Measurements from ENCODE around the gene RAD51B. TPM values are rescaled to one million over a fixed set of nuclear protein-coding genes. Genes with fewer than 3 reads are reported as not detected.

The RAD51B gene
- total and polyA plus RNA-seq, 8 donors, result 1.8 to 30.7 (median 15.3) TPM

DNA sequence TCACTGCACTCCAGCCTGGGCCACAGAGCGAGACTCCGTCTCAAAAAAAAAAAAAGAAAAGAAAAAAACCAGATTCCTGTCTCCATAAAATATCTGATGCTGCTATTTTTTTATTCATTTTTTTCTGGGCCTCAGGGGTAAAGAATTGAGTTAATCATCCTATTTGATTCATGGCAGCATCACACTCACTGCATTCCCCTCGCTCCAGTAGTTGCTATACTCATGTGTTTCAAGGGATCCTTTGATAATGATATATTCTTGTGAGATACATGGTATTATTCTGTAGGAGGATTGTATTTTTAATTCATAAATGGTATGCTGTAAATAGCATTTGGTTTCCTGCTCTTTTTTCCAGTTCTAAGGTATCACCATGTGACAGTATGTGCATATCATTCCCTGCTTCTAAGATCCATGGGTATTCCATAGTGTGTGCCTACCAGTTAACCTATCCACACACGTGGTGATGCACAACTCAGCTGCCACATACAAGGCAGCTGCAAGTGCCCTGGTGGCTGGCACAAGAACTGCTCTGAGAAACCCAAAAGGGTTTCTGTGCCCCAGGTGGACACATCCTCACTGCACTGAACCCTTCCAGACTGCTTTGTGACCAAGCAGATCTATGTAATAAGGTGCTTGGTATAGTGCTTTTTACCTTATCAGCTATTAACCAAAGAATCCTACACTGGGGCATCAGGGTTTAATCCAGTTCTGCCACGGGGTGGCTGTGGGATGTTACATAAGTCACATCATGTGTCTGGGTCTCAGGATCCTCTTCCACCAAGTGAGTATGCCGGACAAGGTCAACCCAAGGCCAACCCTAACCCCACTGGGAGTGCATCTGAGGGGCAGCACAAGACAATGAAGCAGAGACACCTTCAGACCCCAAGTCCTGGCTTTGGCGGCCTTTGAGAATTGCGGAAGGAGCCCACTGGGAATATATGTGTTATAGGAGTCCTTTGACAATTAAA is 898.7 kb downstream of the RAD51B start:
- no peaks in the 10 kb centered on the region for H3K27me3 ChIP-seq
- 81 to 91% (median 86%) methylated on average over 8 of the region's 8 CpGs for WGBS, 5 donors
- no peak for DNase-seq
- H3K36me3 ChIP-seq, result no peaks in the 10 kb centered on the region
- no peaks in the 10 kb centered on the region for H3K9me3 ChIP-seq
- intact Hi-C loops (cut with DNase I; ENCODE audit: low total_unique reads), result no loop called here
- no peak overlapping the region for H3K4me3 ChIP-seq
- no peak overlapping the region for H3K27ac ChIP-seq
- H3K4me1 ChIP-seq, result peaks cover 3 to 20% (median 6%) of the 10 kb centered on the region in 4 donors
- TF ChIP-seq, protein P1, sequence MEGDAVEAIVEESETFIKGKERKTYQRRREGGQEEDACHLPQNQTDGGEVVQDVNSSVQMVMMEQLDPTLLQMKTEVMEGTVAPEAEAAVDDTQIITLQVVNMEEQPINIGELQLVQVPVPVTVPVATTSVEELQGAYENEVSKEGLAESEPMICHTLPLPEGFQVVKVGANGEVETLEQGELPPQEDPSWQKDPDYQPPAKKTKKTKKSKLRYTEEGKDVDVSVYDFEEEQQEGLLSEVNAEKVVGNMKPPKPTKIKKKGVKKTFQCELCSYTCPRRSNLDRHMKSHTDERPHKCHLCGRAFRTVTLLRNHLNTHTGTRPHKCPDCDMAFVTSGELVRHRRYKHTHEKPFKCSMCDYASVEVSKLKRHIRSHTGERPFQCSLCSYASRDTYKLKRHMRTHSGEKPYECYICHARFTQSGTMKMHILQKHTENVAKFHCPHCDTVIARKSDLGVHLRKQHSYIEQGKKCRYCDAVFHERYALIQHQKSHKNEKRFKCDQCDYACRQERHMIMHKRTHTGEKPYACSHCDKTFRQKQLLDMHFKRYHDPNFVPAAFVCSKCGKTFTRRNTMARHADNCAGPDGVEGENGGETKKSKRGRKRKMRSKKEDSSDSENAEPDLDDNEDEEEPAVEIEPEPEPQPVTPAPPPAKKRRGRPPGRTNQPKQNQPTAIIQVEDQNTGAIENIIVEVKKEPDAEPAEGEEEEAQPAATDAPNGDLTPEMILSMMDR (IDR thresholded peaks at IDR 0.05), result peak in 3 of 7 experiments; percentile 11 to 49 (median 45)
- TF ChIP-seq EP300 (IDR thresholded peaks at IDR 0.05) (no peak), POLR2A (IDR thresholded peaks at IDR 0.05) (no peak), POLR2AphosphoS5 (IDR thresholded peaks at IDR 0.05) (no peak)

DNA sequence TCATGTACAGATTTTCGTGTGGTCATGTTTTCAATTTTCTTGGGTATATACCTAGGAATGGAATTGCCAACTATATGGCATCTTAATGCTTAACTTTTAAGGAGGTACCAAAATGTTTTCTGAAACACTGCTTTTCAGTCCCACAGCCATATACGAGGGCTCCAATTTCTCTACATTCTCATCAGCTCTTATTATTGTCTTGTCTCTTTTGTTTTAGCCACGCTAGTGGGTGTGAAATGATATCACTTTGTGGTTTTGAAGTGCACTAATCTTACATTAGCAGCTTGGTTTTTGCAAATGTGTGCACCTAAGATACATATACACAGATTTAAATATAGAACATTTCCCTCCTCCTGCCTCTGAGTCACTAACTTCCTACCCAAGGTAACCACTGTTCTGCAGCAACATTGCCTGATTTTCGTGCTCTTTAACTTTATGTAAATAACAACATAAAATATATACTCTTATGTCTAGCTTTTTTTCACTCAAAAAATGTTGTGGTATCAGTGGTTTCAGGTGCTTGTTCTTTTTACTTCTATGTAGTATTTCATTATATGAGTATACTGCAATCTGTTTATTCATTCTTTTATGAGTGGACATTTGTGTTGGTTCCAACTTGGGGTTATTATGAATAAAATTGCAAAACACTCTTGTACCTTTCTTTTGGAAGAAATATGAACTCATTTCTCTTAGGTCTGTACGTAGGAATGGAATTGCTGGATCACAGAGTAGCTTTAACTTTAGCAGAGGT is 900.2 kb downstream of the RAD51B start:
- H3K27ac ChIP-seq, result peak overlapping the region in 1 of 5 donors; percentile 11
- 81 to 87% (median 84%) methylated on average over 5 of the region's 5 CpGs for WGBS, 5 donors
- no peak overlapping the region for H3K4me3 ChIP-seq
- TF ChIP-seq POLR2A (IDR thresholded peaks at IDR 0.05) (no peak), POLR2AphosphoS5 (IDR thresholded peaks at IDR 0.05) (no peak), EP300 (IDR thresholded peaks at IDR 0.05) (no peak)
- TF ChIP-seq, protein P1 (IDR thresholded peaks at IDR 0.05), result no peak
- DNase-seq, result no peak
- peaks cover 9 to 30% (median 14%) of the 10 kb centered on the region in 4 donors for H3K4me1 ChIP-seq
- H3K27me3 ChIP-seq, result no peaks in the 10 kb centered on the region
- H3K36me3 ChIP-seq, result no peaks in the 10 kb centered on the region
- intact Hi-C loops (cut with DNase I; ENCODE audit: low total_unique reads), result no loop called here
- no peaks in the 10 kb centered on the region for H3K9me3 ChIP-seq

DNA sequence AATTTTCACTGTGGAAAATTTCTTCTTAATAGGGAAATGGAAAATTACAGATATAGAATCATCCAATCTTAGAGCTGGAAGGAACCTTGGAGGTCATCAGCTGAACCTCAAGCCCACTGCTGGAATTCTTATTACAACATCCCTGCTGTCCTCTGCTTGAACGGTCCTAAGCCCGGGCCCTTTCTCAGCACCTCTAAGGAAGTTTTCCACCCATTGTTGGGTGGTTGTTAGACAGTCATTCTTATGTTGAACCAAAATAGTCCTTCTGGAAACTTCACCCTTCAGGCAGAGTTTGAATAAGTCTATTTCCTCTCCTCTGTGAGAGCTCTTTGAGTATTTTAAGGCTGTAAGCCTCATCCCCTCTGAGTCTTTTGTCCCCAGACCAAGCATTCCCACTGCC is 902.6 kb downstream of the RAD51B start:
- TF ChIP-seq, protein P1 (IDR thresholded peaks at IDR 0.05), result no peak
- TF ChIP-seq POLR2A (IDR thresholded peaks at IDR 0.05), result no peak
- TF ChIP-seq POLR2AphosphoS5 (IDR thresholded peaks at IDR 0.05), result no peak
- TF ChIP-seq EP300 (IDR thresholded peaks at IDR 0.05), result no peak
- no peak for DNase-seq
- no peaks in the 10 kb centered on the region for H3K36me3 ChIP-seq
- H3K4me1 ChIP-seq, result peaks cover 9 to 19% (median 14%) of the 10 kb centered on the region in 4 donors
- intact Hi-C loops (cut with DNase I; ENCODE audit: low total_unique reads), result no loop called here
- 80 to 86% (median 83%) methylated on average over 2 of the region's 2 CpGs for WGBS, 5 donors
- H3K4me3 ChIP-seq, result no peak overlapping the region
- peak overlapping the region in 1 of 5 donors; percentile 5 for H3K27ac ChIP-seq
- H3K9me3 ChIP-seq, result no peaks in the 10 kb centered on the region
- H3K27me3 ChIP-seq, result no peaks in the 10 kb centered on the region

DNA sequence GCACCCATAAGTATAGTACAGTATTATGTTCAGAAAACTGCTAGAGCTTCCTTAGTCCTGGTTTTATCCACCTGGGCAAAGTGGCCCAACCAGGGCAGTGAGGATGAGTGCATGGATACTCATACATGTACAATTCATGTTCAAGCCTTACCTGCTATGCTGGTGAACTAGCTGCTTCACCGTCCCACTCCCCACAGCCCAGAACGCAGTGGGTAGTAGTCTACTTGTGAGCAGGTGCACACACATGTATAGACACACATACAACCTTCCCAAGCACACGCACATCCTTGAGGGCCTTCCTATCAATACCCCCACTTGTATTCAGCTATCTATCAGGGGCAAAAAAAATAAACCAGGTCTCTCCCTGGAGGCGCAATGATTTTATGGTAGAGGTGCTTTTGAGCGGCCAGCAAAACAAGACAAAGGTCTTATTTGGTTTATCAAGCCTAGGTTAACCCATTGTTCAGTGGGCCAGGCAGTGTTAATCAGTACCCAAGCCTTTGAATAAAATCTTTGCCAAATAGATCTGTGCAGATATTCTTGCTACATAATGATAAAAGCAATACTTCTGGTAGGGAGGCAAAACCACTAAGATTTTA is 903.5 kb downstream of the RAD51B start:
- H3K27me3 ChIP-seq, result no peaks in the 10 kb centered on the region
- WGBS, 5 donors, result 47 to 78% (median 57%) methylated on average over 5 of the region's 5 CpGs
- no peaks in the 10 kb centered on the region for H3K36me3 ChIP-seq
- peaks cover 9 to 23% (median 17%) of the 10 kb centered on the region in 4 donors for H3K4me1 ChIP-seq
- intact Hi-C loops (cut with DNase I; ENCODE audit: low total_unique reads), result no loop called here
- H3K9me3 ChIP-seq, result no peaks in the 10 kb centered on the region
- H3K4me3 ChIP-seq, result no peak overlapping the region
- no peak overlapping the region for H3K27ac ChIP-seq
- no peak for TF ChIP-seq EP300 (IDR thresholded peaks at IDR 0.05)
- no peak for TF ChIP-seq POLR2AphosphoS5 (IDR thresholded peaks at IDR 0.05)
- TF ChIP-seq, protein P1 (IDR thresholded peaks at IDR 0.05), result no peak
- TF ChIP-seq POLR2A (IDR thresholded peaks at IDR 0.05), result no peak
- DNase-seq, result no peak
